Anterior cingulate cortex (tissue), 58 donors: ENCODE results near the gene ADAM10.

ENCODE experiments used
- DNase-seq, 58 donors: peaks; one replicate each; lab custom pipeline; 2025; lab: John Stamatoyannopoulos, UW

ADAM10 gene

GRCh38 chr15:58760385-58761009 is 11.0 kb upstream of the ADAM10 start:
- no peak for DNase-seq

GRCh38 chr15:58758141-58758540 is 8.6 kb upstream of the ADAM10 start:
- peak in 7 of 58 donors; percentile 5 to 46 (median 11) for DNase-seq

- peak in 1 of 58 donors; percentile 29 for DNase-seq
Observed at GRCh38 chr15:58755956-58756355, 6.4 kb upstream of the ADAM10 start.

- no peak for DNase-seq
Observed at GRCh38 chr15:58755350-58755749, 5.8 kb upstream of the ADAM10 start.

- DNase-seq: no peak
Observed at GRCh38 chr15:58752716-58753115, 3.2 kb upstream of the ADAM10 start.

GRCh38 chr15:58748852-58749531 is 515 bp downstream of the ADAM10 start:
- DNase-seq: peak in 45 of 58 donors; percentile 8 to 65 (median 45)

GRCh38 chr15:58748040-58748851 is 1.3 kb downstream of the ADAM10 start:
- DNase-seq: peak in 1 of 58 donors; percentile 57

GRCh38 chr15:58746174-58746573 is 3.3 kb downstream of the ADAM10 start:
- DNase-seq: no peak

- no peak for DNase-seq
Observed at GRCh38 chr15:58742819-58743502, 6.5 kb downstream of the ADAM10 start.

GRCh38 chr15:58742022-58742813 is 7.3 kb downstream of the ADAM10 start:
- no peak for DNase-seq

GRCh38 chr15:58741032-58741431 is 8.5 kb downstream of the ADAM10 start:
- DNase-seq: no peak

- no peak for DNase-seq
Observed at GRCh38 chr15:58740436-58740835, 9.1 kb downstream of the ADAM10 start.

- no peak for DNase-seq
Observed at GRCh38 chr15:58738046-58738707, 11.3 kb downstream of the ADAM10 start.

- DNase-seq: no peak
Observed at GRCh38 chr15:58737298-58737697, 12.2 kb downstream of the ADAM10 start.

GRCh38 chr15:58736018-58736643 is 13.4 kb downstream of the ADAM10 start:
- DNase-seq: no peak

GRCh38 chr15:58734859-58735258 is 14.6 kb downstream of the ADAM10 start:
- DNase-seq: no peak

GRCh38 chr15:58732625-58733363 is 16.7 kb downstream of the ADAM10 start:
- DNase-seq: no peak
